NB4 (cell line): ENCODE data around the gene GADD45G.

ENCODE experiments used
- DNase-seq: peaks from one replicate; pipeline ENCODE4 v3.0.0; 2010; ENCODE audit warnings: low read depth
- H3K4me3 ChIP-seq: one replicate; pipeline ENCODE4 v1.5.1; 2011; ENCODE audit warnings: mild to moderate bottlenecking, low read depth, low read length, moderate library complexity
- MYC ChIP-seq: IDR thresholded peaks from 2 replicates; pipeline ENCODE4 v1.6.1; 2011; ENCODE audit warnings: low read depth, low read length
- POLR2A ChIP-seq: IDR thresholded peaks from 2 replicates; pipeline ENCODE4 v1.6.1; 2011; ENCODE audit warnings: mild to moderate bottlenecking; ENCODE audit not compliant: insufficient read length; ENCODE audit errors: extremely low read depth
- TF ChIP-seq, protein P1 (sequence below): IDR thresholded peaks from one replicate; pipeline ENCODE4 v1.5.1; 2012; ENCODE audit warnings: low read depth, low read length
- TF ChIP-seq, protein P2 (sequence below): IDR thresholded peaks from 2 replicates; pipeline ENCODE4 v1.6.1; 2011; ENCODE audit warnings: low read depth, low read length

The GADD45G gene

DNA sequence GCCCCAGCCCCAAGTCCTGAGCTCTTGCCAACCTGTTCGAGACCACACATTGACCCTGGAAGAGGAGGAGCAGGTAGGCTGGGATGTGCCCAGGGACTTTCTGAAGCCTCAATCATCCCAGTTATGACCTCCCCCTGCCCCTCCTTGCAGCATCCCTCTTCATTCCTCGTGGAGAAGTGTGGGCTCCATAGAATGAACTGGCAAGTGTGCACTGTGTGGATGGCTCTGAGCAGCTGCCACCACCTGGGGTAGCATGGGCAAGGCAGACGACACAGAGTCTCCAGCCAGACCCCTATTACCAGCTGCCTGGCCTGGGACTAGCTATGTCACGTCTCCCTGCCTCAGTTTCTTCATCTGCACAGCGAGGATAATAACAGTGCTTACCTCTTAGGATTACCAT, 33.5 kb downstream of the GADD45G start:
- TF ChIP-seq, protein P1, sequence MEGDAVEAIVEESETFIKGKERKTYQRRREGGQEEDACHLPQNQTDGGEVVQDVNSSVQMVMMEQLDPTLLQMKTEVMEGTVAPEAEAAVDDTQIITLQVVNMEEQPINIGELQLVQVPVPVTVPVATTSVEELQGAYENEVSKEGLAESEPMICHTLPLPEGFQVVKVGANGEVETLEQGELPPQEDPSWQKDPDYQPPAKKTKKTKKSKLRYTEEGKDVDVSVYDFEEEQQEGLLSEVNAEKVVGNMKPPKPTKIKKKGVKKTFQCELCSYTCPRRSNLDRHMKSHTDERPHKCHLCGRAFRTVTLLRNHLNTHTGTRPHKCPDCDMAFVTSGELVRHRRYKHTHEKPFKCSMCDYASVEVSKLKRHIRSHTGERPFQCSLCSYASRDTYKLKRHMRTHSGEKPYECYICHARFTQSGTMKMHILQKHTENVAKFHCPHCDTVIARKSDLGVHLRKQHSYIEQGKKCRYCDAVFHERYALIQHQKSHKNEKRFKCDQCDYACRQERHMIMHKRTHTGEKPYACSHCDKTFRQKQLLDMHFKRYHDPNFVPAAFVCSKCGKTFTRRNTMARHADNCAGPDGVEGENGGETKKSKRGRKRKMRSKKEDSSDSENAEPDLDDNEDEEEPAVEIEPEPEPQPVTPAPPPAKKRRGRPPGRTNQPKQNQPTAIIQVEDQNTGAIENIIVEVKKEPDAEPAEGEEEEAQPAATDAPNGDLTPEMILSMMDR: no peak
- TF ChIP-seq MYC: no peak
- no peak for TF ChIP-seq POLR2A
- TF ChIP-seq, protein P2, sequence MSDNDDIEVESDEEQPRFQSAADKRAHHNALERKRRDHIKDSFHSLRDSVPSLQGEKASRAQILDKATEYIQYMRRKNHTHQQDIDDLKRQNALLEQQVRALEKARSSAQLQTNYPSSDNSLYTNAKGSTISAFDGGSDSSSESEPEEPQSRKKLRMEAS: no peak
- DNase-seq: no peak
- no peak overlapping the region for H3K4me3 ChIP-seq

DNA sequence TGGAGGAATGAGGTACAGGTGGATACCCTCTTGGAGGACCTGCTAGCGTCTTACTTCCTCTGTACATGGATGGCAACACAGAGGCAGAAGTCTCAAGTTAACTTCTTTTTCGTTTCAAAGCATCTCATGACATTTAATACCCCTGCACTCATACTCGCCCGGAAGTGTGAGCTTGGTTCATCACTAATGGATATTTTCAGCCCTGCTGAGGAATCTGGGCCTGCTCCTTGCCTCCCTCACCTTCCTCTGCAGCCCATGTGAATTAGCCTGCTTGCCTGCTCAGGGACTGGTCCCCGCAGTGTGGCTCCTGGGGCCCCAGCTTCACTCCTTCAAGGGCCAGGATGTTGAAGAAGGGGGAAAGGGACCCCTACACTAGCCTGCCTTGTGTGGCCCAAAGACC, 34.1 kb downstream of the GADD45G start:
- no peak for TF ChIP-seq POLR2A
- TF ChIP-seq, protein P1: no peak
- TF ChIP-seq, protein P2: no peak
- no peak for TF ChIP-seq MYC
- H3K4me3 ChIP-seq: no peak overlapping the region
- no peak for DNase-seq

DNA sequence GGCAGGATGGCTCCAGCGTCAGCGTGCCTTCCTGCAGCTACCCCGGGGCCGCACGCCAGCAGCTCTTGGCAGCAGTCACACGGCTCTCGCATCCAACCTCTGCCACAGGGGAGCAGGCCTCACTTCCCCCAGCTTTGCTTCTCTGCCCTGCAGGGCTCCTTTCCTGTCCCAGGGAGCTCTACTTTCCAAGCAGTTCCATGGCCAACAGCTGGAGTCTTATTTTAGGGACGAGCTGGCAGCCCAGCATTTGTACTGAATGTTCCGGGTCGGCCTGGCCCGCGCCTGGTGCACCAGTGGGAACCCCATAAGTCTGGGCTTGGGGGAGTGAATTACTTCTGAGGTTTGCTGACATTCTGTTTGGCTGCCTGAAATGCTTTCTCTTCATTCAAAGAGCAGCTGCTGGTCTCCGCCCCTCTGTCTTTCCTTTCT, 34.6 kb downstream of the GADD45G start:
- no peak overlapping the region for H3K4me3 ChIP-seq
- TF ChIP-seq POLR2A (no peak), MYC (no peak)
- TF ChIP-seq, protein P2: no peak
- TF ChIP-seq, protein P1: no peak
- no peak for DNase-seq

DNA sequence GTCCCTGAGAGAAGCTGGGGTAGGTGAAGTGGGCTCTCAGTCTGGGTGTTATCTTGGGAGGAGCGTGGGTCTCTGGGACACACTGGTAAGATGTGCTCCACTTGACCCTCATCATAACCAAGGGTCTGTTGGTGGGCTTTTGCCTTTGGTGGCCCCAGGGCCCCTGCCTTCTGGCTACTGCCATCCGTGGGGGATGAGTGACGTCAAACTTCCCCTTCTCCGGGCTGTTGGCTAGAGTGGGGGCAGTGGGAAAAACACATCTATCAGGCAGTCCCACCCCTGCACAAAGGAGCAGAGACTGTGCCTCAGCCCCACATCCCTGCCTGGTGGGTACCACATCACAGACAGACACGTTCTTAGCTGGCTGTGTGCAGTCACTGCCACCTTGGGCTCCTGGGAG, 35.1 kb downstream of the GADD45G start:
- no peak overlapping the region for H3K4me3 ChIP-seq
- no peak for DNase-seq
- TF ChIP-seq, protein P1: no peak
- TF ChIP-seq MYC: no peak
- no peak for TF ChIP-seq POLR2A
- TF ChIP-seq, protein P2: no peak

DNA sequence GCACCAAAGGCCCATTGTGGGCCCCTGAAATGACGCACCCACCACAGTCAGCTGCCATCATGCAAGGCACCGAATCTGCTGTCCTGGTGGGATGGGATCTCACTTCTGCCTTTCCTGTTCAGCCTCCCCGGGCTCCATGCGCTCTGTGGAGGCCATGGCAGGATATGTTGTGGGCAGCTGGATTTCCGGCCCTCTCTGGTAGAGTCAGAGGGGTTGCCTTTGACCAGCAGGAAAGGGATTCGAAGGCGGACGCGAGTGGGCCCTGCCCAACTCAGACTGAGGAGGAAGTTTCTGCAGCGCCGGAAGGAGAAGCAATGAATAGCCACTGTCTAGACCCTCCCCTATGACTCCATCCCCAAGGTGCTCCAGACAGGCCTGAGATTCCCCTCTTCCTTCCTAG, 35.5 kb downstream of the GADD45G start:
- no peak for DNase-seq
- H3K4me3 ChIP-seq: no peak overlapping the region
- no peak for TF ChIP-seq POLR2A
- TF ChIP-seq, protein P1: no peak
- TF ChIP-seq, protein P2: no peak
- TF ChIP-seq MYC: no peak

DNA sequence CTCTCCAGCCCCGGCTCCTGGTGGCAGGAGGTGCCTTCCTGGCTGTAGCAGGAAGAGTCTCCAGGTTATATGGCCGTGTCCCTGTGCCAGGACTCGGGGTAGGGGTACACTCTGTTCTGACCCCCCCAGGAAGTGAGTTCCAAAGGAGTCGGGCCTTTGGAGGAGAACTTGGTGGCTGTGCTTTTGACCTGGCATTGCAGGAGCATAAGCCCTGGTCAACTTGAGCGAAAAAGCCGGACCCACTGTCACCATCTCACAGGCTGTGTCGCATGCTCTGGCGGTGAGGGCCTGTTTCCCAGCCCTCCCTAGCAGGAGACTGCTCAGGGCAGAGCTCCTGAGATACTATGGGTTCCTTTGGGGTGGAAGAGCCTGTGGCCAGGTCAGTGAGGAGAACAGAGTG, 36.0 kb downstream of the GADD45G start:
- TF ChIP-seq, protein P1: no peak
- TF ChIP-seq, protein P2: no peak
- TF ChIP-seq MYC (no peak), POLR2A (no peak)
- no peak for DNase-seq
- no peak overlapping the region for H3K4me3 ChIP-seq
